Stimulated activated CD4-positive, alpha-beta T cell treated with anti-CD3 and anti-CD28 coated beads, Interleukin-4, amount 100 ng/mL, for 1 hour (primary cell): ENCODE results near the gene TOM1.
"Not testable (repeated sequence)": the region's sequence is repeated elsewhere in the genome, so short reads cannot be mapped to it uniquely, and the experiment has no call there.

Experiments used
- DNase-seq: peaks from one replicate; pipeline ENCODE4 v3.0.0-alpha.2; 2020

Gene TOM1

GRCh38 chr22:35348026-35348590 is 48.4 kb downstream of the TOM1 start:
- DNase-seq, result no peak

- DNase-seq, result no peak
Observed at GRCh38 chr22:35348703-35349102, 49.0 kb downstream of the TOM1 start.

GRCh38 chr22:35349368-35349703 is 49.6 kb downstream of the TOM1 start:
- DNase-seq, result no peak

- DNase-seq, result no peak
Observed at GRCh38 chr22:35349704-35350538, 50.2 kb downstream of the TOM1 start.

- DNase-seq, result peak; percentile 82
Observed at GRCh38 chr22:35350539-35351503, 51.1 kb downstream of the TOM1 start.

- DNase-seq, result peak; percentile 32
Observed at GRCh38 chr22:35352214-35353111, 52.8 kb downstream of the TOM1 start.

- DNase-seq, result no peak
Observed at GRCh38 chr22:35353318-35353717, 53.6 kb downstream of the TOM1 start.

- DNase-seq, result no peak
Observed at GRCh38 chr22:35354068-35354467, 54.4 kb downstream of the TOM1 start.

- DNase-seq, result no peak
Observed at GRCh38 chr22:35357883-35358621, 58.4 kb downstream of the TOM1 start.

- DNase-seq, result no peak
Observed at GRCh38 chr22:35359380-35360065, 59.8 kb downstream of the TOM1 start.

GRCh38 chr22:35361001-35361558 is 61.4 kb downstream of the TOM1 start:
- DNase-seq, result no peak

- no peak for DNase-seq
Observed at GRCh38 chr22:35363566-35364086, 63.9 kb downstream of the TOM1 start.

GRCh38 chr22:35364230-35364629 is 64.5 kb downstream of the TOM1 start:
- not testable (repeated sequence) for DNase-seq

- DNase-seq, result no peak
Observed at GRCh38 chr22:35367331-35367886, 67.7 kb downstream of the TOM1 start.

GRCh38 chr22:35368386-35368785 is 68.7 kb downstream of the TOM1 start:
- no peak for DNase-seq

GRCh38 chr22:35369996-35370395 is 70.3 kb downstream of the TOM1 start:
- no peak for DNase-seq

GRCh38 chr22:35373781-35374180 is 74.1 kb downstream of the TOM1 start:
- no peak for DNase-seq

- no peak for DNase-seq
Observed at GRCh38 chr22:35375031-35375430, 75.3 kb downstream of the TOM1 start.

- no peak for DNase-seq
Observed at GRCh38 chr22:35375526-35375925, 75.8 kb downstream of the TOM1 start.
